Measurements from ENCODE around the gene SRPK3.
"Not testable (repeated sequence)": the region's sequence is repeated elsewhere in the genome, so short reads cannot be mapped to it uniquely, and the experiment has no call there.

SRPK3 gene

DNA sequence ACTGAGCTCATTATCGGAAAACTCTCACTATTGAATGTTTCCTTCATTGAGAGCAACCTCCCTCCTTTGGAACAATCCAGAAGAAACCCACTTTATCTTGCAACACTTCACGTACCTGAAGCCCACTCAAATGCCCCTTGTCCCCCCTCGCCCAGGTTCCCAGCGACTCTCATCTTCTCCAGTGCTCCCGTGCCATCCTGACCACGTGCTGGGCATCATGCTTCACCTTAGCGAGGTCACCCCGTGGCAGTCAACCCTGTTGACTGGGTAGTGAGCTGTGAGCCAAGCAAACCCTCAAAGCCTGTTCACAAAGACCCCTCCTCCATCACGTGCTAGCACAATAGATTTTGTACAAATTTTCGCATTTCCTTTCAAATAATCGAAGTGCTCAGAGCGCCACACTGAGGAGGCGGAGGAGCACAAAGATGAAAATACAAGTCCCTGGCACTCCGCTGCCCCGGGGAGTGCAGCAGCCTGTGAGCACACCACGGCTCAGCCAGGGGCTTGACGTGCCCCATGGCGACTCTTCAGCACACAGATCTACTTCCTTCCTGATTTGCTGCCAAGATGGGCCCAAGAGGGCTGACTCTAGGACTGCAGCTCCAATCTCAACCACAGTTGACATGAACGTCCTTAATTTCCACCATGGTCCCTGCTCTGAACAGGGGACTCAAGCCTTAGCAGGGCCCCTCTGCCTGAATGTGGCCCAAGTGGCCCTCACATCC, 33.9 kb downstream of the SRPK3 start:
- DNase-seq: no peak

DNA sequence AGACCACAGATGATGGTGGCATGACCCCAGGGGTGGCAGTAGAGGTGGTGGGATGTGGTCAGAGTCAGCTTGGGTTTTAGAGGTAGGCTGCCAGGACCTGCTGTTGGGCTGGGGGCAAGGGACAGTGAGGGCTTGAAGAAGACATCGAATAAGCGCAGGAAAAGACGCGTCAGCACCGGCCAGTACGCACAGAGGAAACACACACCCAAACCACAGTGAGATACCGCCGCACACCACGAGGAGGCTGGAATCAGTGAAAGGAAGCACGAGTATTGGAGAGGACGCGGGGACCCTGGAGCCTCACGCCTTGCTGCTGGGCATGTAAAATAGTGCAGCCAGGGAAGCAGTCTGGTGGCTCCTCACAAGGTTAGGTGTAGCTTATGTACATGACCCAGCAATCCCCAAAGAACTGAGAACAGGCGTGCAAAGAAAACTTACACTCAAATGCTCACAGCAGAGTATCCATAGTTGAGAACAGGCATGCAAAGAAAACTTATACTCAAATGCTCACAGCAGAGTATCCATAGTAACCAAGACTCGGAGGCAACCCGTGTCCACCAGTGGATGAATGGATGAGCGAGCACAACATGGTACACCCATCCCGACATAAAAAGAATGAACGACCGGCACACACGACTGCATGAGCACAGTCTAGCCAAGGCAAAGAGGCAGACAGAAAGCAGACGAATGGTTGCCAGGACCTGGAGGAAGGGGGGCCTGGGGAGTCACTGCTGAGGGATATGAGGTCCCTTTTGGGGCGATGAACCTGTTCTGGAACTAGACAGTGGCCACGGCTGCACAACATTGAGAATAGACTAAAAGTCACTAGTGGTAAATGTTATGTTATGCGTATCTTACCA, 36.2 kb downstream of the SRPK3 start:
- peak; percentile 30 for DNase-seq

- DNase-seq: not testable (repeated sequence)
Observed at GRCh38 chrX:153818064-153818463, 37.2 kb downstream of the SRPK3 start.

DNA sequence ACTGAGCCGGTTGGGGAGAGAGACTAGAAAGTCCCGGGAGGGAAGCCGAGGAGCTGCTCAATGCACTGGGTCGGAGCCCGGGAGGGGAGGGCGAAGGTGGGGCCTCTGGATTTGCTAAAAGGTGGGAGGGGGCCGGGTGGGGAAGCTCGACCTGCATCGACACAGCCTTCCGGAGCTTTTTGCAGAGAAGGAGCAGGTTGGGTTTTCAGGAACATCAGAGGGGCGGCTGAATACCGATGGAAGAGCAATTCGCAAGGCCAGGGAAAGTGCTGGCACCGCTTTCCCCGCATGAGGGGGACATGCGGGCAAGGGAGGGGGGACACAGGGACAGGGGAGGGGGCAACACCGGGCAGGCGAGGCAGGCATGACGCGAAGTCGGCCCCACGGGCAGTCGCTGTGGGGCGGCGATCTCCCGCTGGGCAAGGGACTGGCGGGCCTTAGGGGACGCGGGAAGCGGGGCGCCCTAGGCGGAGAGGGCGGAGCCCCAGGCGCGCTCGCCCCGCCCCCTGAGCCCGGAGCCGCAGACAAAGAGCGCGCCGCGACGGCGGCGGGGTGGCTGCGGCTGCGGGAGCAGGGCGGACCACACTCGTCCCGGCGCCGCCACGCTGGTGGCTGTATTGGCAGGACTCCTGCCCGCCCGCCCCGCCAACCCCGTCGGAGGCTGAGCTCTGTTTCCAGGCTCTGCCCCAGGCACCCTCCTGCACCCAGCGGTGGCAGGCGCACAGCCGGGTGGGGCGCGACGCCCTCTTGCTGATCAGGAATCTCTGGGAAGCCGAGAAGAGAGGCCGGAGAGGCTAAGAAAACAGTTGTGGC, 37.9 kb downstream of the SRPK3 start:
- peak; percentile 36 for DNase-seq

- DNase-seq: no peak
Observed at GRCh38 chrX:153819384-153820040, 38.7 kb downstream of the SRPK3 start.

DNA sequence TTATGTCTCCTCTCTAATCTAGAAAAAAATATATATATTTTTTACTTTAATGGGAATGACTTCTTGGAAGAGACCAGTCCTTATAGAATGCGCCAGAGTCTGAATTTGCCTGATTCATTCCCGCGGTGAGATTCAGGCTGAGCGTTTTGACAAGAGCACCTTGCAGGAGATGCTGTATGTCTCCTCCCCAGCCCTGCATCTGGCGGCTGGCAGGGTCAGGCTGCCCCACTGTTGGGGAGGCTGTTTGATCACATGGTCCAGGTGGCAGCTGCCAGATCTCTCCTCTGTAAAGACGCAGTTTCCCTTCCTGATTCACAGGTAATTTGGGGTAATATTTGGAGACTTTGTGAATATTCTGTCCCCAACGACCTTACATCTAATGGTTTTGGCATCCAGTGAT, 39.8 kb downstream of the SRPK3 start:
- DNase-seq: no peak

DNA sequence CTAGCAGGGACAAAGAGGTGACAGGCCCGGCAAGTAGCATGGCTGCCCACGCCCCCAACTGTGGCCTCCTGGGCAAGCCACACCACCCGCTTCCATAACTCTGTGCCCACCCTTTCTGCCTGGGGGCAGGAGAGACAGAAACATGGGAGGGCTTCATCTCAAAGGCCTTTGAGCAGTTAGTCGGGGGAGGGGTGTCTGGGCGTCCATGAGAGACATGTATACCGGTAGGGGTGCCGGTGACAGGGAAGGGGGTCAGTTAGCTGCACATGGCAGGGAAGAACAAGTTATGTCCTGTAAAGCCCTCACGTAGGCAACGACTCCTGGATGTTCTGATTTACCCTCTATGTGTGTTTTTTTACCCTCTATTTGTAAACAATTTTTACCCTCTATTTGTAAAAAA, 40.2 kb downstream of the SRPK3 start:
- no peak for DNase-seq

DNA sequence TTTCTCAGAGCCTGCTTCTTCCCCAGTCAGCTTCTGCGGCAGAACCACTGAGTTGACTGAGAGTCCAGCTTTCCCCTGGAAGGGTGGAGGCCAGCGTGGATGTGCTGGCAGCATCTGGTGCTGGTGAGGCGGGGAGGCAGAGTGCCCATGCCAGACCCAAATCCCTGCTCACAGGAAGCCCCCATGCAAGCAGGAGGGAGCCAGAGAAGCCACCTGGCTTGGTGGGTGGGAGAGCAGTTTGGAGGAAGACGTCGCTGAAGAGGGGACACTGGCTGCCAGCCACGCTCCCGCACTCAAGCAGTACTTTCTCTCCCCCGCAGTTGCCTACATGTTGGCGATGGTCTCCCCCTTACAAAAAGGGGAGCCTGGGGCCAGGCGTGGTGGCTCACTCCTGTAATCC, 43.5 kb downstream of the SRPK3 start:
- no peak for DNase-seq

- DNase-seq: no peak
Observed at GRCh38 chrX:153825042-153825441, 44.2 kb downstream of the SRPK3 start.

DNA sequence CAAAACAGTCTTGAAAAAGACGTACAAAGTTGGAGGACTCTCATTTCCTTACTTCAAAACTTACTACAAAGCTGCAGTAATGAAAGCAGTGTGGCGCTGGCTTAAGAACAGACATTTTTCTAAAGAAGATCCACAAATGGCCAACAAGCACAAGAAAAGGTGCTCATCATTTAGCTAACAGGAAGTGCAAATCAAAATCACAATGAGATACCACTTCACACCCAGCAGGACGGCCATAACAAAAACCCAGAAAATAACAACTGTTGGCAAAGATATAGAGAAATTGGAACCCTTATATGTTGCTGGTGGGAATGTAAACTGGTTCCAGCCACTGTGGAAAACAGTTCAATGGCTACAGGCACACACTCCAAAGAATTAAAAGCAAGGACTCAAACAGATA, 46.2 kb downstream of the SRPK3 start:
- no peak for DNase-seq

DNA sequence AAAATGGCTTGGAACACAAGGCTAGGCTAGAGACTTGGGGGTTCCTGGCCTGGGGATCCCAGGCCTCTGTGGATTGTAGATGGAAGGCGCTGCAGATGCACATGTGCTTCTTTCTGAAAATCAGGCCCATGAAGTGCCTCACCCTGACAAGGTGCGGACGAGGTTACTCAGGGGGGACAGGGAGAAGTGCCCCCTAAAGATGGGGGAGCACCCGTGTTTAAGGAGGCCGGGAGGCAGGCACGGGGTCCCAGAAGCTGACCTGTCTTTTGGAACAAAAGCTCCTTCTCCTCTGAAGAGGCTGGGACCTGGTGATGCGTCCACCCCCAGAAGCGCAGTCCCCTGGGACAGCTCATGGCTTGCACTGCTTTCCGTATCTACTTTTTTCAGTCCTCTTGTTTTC, 47.1 kb downstream of the SRPK3 start:
- DNase-seq: no peak

DNA sequence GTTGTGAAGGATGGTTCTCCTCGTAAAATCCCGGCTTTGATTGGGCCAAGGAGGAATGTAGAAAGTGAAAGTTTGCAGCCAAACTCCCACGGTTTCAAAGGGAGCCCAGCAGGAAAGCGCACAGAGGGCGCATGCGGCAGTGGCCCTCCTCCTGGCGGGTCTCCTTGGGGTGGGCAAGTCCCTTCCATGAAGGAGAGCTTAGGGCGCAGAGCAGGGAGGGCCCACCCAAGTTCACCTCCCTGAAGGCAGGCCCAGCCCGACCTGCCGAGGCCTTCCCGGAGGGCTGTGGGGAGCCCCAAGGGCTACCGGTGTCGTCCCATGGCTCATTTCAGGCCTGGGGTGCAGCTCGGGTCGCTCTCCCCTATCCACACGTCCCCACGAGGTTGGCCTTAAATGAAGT, 47.5 kb downstream of the SRPK3 start:
- DNase-seq: no peak

- no peak for DNase-seq
Observed at GRCh38 chrX:153828723-153829548, 48.1 kb downstream of the SRPK3 start.

DNA sequence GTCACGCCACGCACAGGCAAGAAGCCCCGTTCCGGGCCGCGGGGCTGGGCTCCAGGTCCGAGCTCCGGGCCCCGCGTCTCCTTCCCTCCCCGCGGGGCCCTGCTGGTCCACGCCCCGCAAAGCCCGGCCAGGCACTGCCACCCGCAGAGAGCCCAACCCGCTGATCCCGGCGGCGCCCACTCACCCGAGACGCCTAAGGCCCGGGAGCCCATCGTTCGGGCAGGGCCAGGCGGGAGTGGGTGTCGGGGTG, 48.6 kb downstream of the SRPK3 start:
- DNase-seq: no peak

DNA sequence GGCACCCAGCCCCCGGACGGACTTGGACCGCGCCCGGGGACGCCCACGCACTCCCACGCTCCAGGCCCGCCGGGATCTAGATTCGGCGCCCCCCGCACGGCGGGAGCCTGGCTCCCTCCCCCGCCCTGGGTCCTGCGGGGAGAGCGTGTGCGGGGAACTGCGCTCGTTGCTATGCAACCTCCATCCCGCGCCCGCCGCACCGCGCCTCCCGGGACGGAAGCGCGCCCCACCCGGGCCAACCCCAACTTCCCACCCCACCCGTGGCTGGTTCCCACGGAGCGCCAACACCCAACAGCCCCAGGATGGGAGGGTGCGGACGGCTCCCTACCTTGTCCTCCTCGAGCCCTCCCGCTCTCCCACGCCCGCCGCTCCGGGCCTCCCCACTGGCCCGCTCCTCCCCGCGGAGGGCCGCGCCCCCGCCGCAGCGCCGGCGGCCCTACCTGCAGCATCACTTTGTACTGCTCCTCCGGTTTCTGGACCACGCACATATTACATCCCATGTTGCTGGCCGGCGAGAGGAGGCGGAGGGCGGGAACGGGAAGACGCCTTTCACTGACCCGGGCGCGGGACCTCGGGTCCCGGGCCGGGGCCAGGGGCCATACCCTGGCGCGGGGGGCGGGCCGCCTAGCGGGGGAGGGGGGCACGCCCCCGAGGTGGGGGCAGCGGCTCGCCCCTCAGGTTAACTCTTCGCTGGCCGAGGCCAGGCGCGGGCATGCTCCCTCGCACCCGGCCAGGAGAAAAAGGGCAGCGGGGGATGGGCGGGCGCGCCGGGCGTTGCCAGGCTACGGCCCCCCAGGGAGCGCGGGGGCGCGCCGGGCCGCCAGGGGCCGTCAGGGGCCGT, 49.2 kb downstream of the SRPK3 start, which contains the start of gene PDZD4:
Gene PDZD4, minus strand, starts transcription at position 746 of the 841 bp plus-strand sequence. Its CDS starts 246 bp downstream, at position 500.
- no peak for DNase-seq

DNA sequence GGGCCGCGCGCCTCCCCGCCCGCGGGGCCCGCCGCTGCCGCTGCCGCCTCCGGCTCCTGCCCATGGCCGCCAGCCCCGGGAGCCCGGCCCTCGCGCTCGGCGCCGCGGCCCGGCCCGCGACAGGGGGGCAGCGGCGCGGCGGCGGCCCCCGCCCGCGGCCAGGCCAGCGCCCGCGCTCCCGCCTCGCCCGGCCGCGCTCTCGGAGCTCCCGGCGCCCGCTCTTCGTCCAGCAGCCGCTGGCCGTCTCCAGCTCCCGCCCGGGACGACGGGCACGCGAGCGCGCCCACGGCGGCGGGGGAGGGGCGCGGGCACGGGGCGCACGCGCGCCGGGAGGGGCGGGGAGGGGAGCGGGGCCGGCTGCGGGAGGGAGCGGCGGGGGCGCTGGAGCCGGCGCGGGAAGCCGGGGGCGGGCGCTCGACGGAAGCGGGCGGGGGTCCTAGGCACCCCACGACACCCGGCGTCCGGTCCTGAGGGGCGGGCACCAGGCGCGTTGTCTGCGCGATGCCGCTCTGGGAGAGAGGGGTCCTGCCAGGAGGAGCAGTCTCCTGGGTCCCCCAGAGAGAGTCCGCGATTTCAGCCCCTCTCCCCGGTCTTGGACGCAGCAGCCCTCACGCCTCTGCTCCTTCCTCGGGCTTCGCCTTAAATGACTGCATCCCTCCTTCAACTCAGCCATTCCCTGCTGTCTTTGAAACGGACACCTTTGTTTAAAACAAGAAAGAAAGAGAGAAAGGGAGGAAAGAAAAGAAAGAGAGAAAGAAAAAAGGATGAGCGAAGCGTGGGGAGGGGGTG, 50.0 kb downstream of the SRPK3 start:
- DNase-seq: no peak

- no peak for DNase-seq
Observed at GRCh38 chrX:153831429-153832150, 50.7 kb downstream of the SRPK3 start.

DNA sequence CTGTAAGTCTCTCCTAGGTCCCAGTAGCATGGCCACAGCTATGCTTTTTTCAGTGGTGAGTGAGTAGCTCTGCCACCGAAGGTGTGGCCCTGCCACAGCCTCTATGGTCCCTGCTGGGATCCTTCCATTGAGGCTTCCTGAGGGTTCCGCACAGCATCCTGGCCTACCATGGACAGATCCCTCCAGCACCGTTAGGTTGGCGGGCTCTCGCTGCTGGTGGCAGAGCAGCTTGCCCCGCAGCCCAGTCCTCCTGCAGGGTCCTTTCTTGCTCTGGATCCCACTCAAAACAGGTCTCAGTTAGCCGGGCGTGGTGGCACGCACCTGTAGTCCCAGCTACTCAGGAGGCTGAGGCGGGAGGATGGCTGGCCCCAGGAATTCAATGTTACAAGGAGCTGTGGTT, 51.9 kb downstream of the SRPK3 start:
- no peak for DNase-seq
